Activated T-cell treated with anti-CD3 and anti-CD28 coated beads for 1 hour (primary cell): Measurements from ENCODE around the gene DNM2.
"Not testable (repeated sequence)": the region's sequence is repeated elsewhere in the genome, so short reads cannot be mapped to it uniquely, and the experiment has no call there.

ENCODE experiments used
- DNase-seq: peaks from one replicate; pipeline ENCODE4 v3.0.0-alpha.2; 2020; ENCODE audit warnings: low read depth

Gene DNM2

GRCh38 chr19:10717356-10718204 is at the start of gene DNM2:
DNM2 (plus strand) TSS chr19:10718079; CDS start chr19:10718243, 164 bp downstream.
- peak; percentile 94 for DNase-seq

GRCh38 chr19:10669246-10669645 is 48.6 kb upstream of the DNM2 start:
- DNase-seq, result no peak

- DNase-seq, result no peak
These were observed 47.7 kb upstream of the DNM2 start for GRCh38 chr19:10670182-10670581.

GRCh38 chr19:10670876-10671804 is 46.7 kb upstream of the DNM2 start:
- no peak for DNase-seq

GRCh38 chr19:10671922-10672321 is 46.0 kb upstream of the DNM2 start:
- DNase-seq, result not testable (repeated sequence)

- not testable (repeated sequence) for DNase-seq
These were observed 42.7 kb upstream of the DNM2 start for GRCh38 chr19:10675214-10675613.

GRCh38 chr19:10677751-10678150 is 40.1 kb upstream of the DNM2 start:
- DNase-seq, result no peak

GRCh38 chr19:10678813-10679212 is 39.1 kb upstream of the DNM2 start:
- no peak for DNase-seq

- DNase-seq, result no peak
These were observed 38.1 kb upstream of the DNM2 start for GRCh38 chr19:10679743-10680142.

GRCh38 chr19:10680545-10681135 is 37.2 kb upstream of the DNM2 start:
- no peak for DNase-seq

GRCh38 chr19:10681658-10682057 is 36.2 kb upstream of the DNM2 start:
- no peak for DNase-seq

- no peak for DNase-seq
These were observed 35.3 kb upstream of the DNM2 start for GRCh38 chr19:10682397-10683063.

GRCh38 chr19:10683064-10683426 is 34.8 kb upstream of the DNM2 start:
- DNase-seq, result no peak

GRCh38 chr19:10683582-10683981 is 34.3 kb upstream of the DNM2 start:
- no peak for DNase-seq

- no peak for DNase-seq
These were observed 32.7 kb upstream of the DNM2 start for GRCh38 chr19:10685210-10685609.

- DNase-seq, result no peak
These were observed 31.7 kb upstream of the DNM2 start for GRCh38 chr19:10686193-10686592.

- DNase-seq, result no peak
These were observed 31.0 kb upstream of the DNM2 start for GRCh38 chr19:10686661-10687517.

- no peak for DNase-seq
These were observed 30.2 kb upstream of the DNM2 start for GRCh38 chr19:10687518-10688288.

- DNase-seq, result no peak
These were observed 29.2 kb upstream of the DNM2 start for GRCh38 chr19:10688545-10689280.
